SU-DHL-6 (cell line): ENCODE measurements around the gene SLC16A13.

Experiments
- EZH2phosphoT487 ChIP-seq: fragments of 200-600 bp; sonication (generic), shearing (Covaris generic); conservative IDR thresholded peaks from 2 replicates; pipeline ENCODE4 v1.6.1; 2018; ENCODE audit warnings: mild to moderate bottlenecking, antibody characterized with exemption, low read length, moderate library complexity, mixed read lengths
- TF ChIP-seq, protein P1 (sequence below): fragments of 200-600 bp; sonication (generic); IDR thresholded peaks from one replicate; pipeline ENCODE4 v1.5.1; 2017; ENCODE audit warnings: antibody characterized with exemption, mild to moderate bottlenecking, low read length, moderate library complexity; ENCODE audit not compliant: insufficient read depth, poor library complexity, severe bottlenecking

DNA sequence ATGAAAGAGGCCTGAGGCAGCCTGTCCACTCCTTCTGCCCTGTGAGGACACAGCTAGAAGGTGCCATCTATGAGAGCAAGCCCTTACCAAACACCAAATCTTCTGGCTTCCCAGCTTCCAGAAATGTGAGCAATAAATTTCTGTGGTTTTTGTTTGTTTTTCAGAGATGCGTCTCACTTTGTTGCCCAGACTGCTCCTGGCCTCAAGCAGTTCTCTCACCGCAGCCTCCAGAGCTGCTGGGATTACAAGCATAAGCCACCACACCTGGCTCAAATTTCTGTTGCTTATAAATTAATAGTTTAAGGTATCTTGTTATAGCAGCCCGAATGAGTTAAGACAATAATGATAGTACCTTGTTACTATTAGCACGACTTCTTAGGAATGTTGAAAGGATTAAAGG lies 20.6 kb downstream of the SLC16A13 start:
- TF ChIP-seq, protein P1, sequence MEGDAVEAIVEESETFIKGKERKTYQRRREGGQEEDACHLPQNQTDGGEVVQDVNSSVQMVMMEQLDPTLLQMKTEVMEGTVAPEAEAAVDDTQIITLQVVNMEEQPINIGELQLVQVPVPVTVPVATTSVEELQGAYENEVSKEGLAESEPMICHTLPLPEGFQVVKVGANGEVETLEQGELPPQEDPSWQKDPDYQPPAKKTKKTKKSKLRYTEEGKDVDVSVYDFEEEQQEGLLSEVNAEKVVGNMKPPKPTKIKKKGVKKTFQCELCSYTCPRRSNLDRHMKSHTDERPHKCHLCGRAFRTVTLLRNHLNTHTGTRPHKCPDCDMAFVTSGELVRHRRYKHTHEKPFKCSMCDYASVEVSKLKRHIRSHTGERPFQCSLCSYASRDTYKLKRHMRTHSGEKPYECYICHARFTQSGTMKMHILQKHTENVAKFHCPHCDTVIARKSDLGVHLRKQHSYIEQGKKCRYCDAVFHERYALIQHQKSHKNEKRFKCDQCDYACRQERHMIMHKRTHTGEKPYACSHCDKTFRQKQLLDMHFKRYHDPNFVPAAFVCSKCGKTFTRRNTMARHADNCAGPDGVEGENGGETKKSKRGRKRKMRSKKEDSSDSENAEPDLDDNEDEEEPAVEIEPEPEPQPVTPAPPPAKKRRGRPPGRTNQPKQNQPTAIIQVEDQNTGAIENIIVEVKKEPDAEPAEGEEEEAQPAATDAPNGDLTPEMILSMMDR = no peak
- no peak for TF ChIP-seq EZH2phosphoT487
